Stimulated activated effector memory CD8-positive, alpha-beta T cell treated with anti-CD3 and anti-CD28 coated beads, Interleukin-12 subunit alpha, Interleukin-12 subunit beta, amount 100 ng/mL, for 72 hours (primary cell): Measurements from ENCODE around the gene ALX4.
A peak's percentile ranks its signal among the peaks of the same experiment; 100 is the strongest.

ENCODE experiments used
- ATAC-seq: fragments of 150-1000 bp; cut with Tn5 transposase; 2 replicates; pipeline ENCODE4 v1.10.0; 2021
- DNase-seq, 2 donors: peaks; one replicate each; pipeline ENCODE4 v3.0.0; 2021 to 2022; ENCODE audit warnings: low spot score in 2 of 2
- H3K27ac Mint-ChIP-seq: one replicate; pipeline ENCODE4 v1.8.0; 2022; ENCODE audit warnings: mild to moderate bottlenecking, mixed read lengths
- H3K36me3 Mint-ChIP-seq: one replicate; pipeline ENCODE4 v1.8.0; 2022; ENCODE audit warnings: mild to moderate bottlenecking, mixed read lengths
- H3K4me1 Mint-ChIP-seq: one replicate; pipeline ENCODE4 v1.8.0; 2022; ENCODE audit warnings: mixed read lengths
- H3K4me3 Mint-ChIP-seq: one replicate; pipeline ENCODE4 v1.8.0; 2022; ENCODE audit warnings: mild to moderate bottlenecking, mixed read lengths
- H3K9me3 Mint-ChIP-seq: one replicate; pipeline ENCODE4 v1.8.0; 2022; ENCODE audit warnings: mixed read lengths

ALX4 gene

DNA sequence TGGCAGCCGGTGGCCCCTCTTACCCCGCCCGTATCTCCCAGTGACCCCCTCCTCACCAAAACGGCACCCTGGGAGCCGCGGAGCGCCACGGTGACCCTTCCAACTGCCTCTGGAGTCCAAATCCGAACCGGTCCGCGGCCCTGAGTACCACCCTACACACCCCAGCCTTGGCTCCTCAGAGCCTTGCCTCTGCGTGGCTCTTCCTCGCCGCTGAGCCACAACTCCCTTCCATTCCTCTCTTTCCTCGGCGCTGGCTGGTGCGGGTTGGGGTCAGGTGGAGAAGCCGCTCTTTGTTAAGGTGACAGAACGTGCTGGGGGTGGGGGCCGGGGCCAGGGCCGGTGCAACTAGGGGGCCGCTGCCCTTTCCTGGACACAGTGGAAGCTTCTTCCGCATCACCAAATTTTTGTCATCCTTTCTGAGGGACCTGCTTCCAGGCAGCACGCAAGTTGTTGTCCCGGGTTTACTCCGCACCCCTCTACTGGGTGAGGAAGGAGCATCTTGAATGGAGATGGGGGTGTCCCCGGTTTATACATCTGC, 6.5 kb downstream of the ALX4 start:
- H3K4me1 Mint-ChIP-seq, result peaks cover 36% of the 10 kb centered on the region
- ATAC-seq (no peak), DNase-seq (no peak)
- H3K9me3 Mint-ChIP-seq, result no peaks in the 10 kb centered on the region
- peaks cover 8% of the 10 kb centered on the region for H3K36me3 Mint-ChIP-seq
- H3K4me3 Mint-ChIP-seq, result no peak overlapping the region
- no peak overlapping the region for H3K27ac Mint-ChIP-seq

DNA sequence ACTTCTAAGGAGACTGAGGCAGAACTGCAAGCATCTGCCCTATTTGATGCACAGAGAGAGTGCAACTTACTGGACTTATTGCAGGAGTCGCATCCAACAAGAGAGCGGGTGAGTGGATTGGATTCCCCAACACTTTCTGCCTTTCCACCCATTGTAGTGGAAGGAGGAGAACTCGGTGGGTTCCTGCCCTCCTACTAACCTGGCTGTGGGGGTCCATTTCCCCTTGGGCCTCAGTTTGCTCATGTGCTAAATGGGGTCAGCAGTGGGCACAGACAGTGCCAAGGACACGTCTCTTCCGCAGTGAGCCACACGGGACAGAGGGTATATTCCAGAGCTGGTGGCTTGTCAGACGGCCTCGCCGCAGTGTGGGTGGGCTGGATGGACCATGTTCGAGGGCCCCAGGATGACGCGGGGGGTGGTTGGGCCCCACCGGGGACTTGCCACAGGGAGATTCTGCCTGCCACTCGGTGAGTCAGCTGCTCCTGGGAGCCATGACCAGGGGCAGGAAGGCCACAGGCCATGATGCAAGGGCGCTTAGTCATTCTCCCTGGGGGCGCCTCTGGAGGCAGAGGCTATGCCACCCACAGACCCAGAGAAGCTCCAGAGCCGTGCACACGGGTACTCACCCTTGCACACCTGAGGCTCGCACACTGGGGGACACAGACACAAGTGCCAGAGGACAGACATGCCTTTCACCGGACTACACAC, 8.2 kb downstream of the ALX4 start:
- Mint-ChIP-seq H3K36me3 (peaks cover 8% of the 10 kb centered on the region), H3K9me3 (no peaks in the 10 kb centered on the region), H3K4me1 (peaks cover 33% of the 10 kb centered on the region), H3K4me3 (no peak overlapping the region), H3K27ac (no peak overlapping the region)
- DNase-seq (no peak), ATAC-seq (peak; percentile 55)

DNA sequence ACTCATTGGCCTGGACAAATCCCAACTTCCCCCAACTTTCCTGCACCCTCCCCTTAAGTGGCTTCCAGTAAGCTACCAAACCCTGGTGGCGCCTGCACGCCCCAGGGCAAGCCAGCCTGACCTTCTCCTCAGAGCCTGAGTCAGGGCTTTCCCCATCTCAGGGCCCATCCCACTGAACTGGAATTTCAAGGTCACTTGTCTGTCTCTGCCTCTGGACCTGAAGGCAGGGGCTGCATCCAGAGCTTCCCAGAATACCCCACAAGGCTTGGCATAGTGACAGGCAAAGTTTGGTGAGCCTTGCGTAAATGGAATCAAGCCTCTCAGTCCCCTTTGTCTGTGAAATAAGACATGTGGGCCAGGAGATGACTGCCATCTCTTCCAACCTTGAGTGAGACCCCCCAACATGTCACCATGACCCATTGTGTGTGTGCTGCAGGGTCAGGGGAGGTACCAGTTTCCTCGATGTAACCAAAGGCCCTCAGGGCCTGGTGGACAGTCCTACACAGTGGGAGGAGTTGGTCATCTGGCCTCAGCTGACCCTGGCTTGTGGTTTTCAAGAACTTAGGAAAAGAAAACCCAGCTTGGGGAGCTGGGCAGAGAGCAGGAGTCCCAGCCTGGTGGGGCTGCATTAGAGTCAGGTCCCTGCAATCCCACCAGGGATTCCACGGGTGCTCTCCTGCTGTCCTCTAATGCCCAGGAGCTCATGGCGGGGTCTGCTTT, 8.9 kb downstream of the ALX4 start:
- Mint-ChIP-seq H3K27ac (no peak overlapping the region), H3K36me3 (peaks cover 8% of the 10 kb centered on the region)

DNA sequence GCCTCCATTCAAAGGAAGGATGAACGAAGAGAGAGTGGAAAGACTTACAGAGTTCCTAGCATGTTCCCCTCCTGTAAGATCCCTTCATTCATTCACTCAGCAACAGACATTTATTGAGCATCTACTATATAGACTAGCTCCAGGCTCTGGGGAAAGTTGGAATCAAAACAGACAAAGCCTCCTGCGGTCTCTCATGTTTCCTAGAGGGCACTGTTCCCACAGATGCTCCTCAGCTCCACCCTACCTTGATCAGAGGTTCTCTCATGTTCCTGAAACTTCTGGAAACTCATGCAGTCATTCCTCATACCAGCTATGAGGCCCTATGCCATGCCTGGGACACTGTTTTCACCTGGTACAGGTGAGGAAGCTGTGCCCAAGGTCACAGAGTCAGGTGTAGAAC, 11.1 kb downstream of the ALX4 start:
- no peak overlapping the region for H3K27ac Mint-ChIP-seq
- no peak overlapping the region for H3K4me3 Mint-ChIP-seq
- H3K36me3 Mint-ChIP-seq, result no peaks in the 10 kb centered on the region
- H3K4me1 Mint-ChIP-seq, result peaks cover 6% of the 10 kb centered on the region
- ATAC-seq (no peak), DNase-seq (no peak)
- no peaks in the 10 kb centered on the region for H3K9me3 Mint-ChIP-seq

More for the DNA sequence above, 8.9 kb downstream of the ALX4 start:
- no peak for DNase-seq
- Mint-ChIP-seq H3K9me3 (no peaks in the 10 kb centered on the region), H3K4me3 (no peak overlapping the region), H3K4me1 (peaks cover 27% of the 10 kb centered on the region)
- ATAC-seq, result no peak

DNA sequence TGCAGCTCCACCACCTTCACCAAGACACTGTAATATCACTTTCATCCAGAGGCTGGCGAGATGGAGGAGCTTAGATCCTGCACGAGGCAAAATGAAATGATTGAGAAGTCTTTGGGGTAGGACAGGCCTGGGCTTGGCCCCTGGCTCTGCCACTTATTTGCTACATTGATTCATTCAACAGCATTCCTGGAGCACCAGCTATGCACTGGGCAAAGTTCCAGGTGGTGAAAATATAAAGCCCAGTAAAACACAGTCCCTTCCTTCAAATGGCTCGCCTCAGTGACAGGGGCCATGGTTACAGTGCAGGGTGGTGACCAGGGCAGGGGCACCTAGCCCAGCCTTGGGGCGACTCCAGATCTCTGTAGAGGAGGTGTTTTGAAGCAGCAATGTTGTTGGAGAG, 19.7 kb downstream of the ALX4 start:
- Mint-ChIP-seq H3K9me3 (no peaks in the 10 kb centered on the region), H3K27ac (no peak overlapping the region), H3K4me1 (peaks cover 8% of the 10 kb centered on the region), H3K4me3 (no peak overlapping the region), H3K36me3 (no peaks in the 10 kb centered on the region)
- ATAC-seq (no peak), DNase-seq (no peak)

DNA sequence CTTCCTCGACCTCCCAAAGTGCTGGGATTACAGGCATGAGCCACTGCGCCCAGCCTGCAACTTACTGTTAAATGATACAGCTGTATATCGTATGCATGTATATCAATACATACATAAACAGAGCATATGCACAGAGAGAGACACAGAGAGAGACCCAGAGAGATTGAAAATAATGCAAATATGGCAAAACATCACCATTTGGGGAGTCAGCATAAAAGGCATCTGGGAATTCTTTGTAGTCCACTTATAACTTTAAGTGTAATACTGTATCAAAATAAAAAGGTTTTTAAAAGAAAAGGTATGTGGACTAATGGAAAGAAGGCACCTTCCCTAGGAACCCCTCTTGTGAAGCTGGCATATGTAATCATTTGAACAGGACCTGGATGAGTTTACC, 21.8 kb downstream of the ALX4 start:
- no peaks in the 10 kb centered on the region for H3K36me3 Mint-ChIP-seq
- peaks cover 8% of the 10 kb centered on the region for H3K4me1 Mint-ChIP-seq
- DNase-seq (no peak), ATAC-seq (no peak)
- H3K9me3 Mint-ChIP-seq, result no peaks in the 10 kb centered on the region
- no peak overlapping the region for H3K4me3 Mint-ChIP-seq
- no peak overlapping the region for H3K27ac Mint-ChIP-seq

DNA sequence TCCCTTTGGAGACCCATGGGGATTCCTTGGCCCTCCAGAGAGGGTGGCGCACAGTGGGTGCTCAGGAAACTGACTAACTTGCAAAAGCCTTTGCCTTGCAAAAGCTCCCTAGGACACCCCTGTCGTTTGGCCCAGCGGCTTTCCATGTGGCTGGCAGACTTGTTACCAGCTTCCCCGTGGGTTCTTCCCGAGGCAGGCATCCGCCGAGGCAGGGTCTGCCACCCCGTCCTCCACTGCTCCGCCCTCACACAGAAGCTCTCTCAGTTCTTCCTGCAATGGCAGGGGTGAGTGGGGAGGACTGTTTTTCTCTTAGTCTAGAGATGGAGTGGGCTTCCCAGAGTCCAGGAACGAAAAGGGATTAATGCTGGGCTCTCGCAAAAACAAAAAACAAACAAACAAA, 23.0 kb downstream of the ALX4 start:
- no peak overlapping the region for H3K27ac Mint-ChIP-seq
- H3K9me3 Mint-ChIP-seq, result no peaks in the 10 kb centered on the region
- H3K4me3 Mint-ChIP-seq, result no peak overlapping the region
- H3K36me3 Mint-ChIP-seq, result no peaks in the 10 kb centered on the region
- H3K4me1 Mint-ChIP-seq, result peaks cover 8% of the 10 kb centered on the region
- ATAC-seq, result no peak
- no peak for DNase-seq

DNA sequence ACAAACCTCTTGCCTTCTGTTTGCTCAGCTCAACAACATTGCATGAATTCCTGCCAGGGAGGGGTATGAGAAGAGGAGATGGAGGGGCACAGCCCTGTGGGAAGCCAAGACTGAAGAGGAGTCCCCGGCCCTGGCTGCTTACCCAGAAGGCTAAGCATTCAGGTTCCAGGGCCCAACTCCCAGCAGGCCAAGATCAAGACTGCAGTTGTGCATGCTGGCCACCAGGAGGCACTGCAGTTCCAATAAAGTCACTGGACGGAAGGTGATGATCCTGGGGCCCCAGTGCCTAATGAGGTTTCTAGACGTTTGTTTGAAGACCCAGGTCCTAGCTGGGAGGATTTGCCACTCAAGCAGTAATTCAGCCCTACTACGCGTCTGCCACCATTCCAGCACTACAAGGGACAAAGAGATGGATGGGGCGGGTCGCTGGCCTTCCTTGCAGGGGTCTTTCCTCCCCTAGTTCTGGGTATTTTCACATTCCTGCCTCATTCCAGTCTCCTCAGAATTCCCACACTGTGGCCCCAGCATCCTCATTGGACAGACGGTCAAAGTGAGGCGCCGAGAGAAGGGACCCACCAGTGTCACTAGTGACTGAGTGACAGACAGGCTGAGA, 23.6 kb downstream of the ALX4 start:
- DNase-seq (peak; percentile 49 to 74), ATAC-seq (peak; percentile 70)
- Mint-ChIP-seq H3K4me3 (no peak overlapping the region), H3K4me1 (peaks cover 8% of the 10 kb centered on the region), H3K27ac (peak overlapping the region; percentile 65), H3K9me3 (no peaks in the 10 kb centered on the region), H3K36me3 (no peaks in the 10 kb centered on the region)

DNA sequence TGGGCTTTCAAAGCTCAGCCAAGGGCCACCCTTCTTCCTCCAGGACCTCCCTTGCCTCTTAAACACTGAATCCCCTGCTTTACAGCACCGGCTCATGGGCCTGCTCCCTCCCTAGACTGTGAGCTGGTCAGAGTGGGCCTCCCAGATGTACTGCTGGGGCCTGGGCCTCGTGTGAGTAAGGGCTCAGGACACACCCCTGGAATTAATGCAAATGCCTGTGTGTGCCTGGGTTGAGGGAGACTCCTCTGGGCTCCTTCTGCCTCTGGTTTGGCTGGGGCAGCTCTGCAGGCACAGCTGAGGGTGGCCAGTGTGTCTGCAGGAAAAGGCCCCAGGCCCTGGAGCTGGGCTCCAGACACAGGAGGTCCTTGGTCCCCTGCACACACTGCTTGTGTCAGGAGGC, 24.2 kb downstream of the ALX4 start:
- Mint-ChIP-seq H3K27ac (peak overlapping the region; percentile 65), H3K9me3 (no peaks in the 10 kb centered on the region), H3K4me1 (peaks cover 8% of the 10 kb centered on the region), H3K4me3 (no peak overlapping the region), H3K36me3 (no peaks in the 10 kb centered on the region)
- ATAC-seq (no peak), DNase-seq (no peak)

DNA sequence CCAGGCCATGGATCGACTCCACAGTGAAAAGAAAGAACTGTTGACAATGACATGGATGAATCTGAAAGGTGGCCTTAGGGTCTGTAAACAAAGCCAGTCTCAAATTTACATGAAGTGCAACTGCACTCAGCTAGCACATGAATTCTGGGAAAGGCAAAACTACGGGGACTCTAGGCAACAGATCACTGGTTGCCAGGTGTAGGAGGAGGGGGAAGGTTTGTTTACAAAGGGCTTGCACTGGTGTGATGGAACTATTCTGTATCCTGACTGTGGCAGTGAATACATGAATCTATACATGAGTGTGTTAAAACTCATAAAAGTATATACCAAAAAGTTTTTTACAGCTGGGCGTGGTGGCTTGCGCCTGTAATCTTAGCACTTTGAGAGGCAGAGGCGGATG, 27.3 kb downstream of the ALX4 start:
- no peak overlapping the region for H3K27ac Mint-ChIP-seq

DNA sequence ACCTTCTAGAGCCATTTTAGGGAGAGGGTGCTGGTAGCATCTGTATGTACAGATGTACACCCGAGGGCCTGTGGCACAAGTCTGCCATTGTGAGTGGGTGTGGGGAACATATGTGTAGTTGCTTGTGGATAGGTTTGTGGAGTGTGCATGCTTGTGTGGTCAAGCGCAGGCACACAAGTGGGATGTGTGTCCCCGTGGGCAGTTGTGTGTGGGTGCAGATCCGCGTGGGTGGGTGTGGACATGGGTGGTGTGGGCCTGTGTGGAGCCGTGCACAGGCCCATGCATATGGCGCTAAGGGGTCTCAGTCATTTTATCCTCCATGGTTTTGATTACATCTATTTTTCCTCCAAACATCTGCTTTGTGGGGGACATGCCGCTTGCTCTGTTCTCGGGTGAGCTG, 28.8 kb downstream of the ALX4 start:
- H3K4me1 Mint-ChIP-seq, result peaks cover 3% of the 10 kb centered on the region
- no peaks in the 10 kb centered on the region for H3K9me3 Mint-ChIP-seq
- no peak overlapping the region for H3K4me3 Mint-ChIP-seq
- DNase-seq, result no peak
- H3K36me3 Mint-ChIP-seq, result no peaks in the 10 kb centered on the region
- no peak overlapping the region for H3K27ac Mint-ChIP-seq
- no peak for ATAC-seq

More for the DNA sequence above, 27.3 kb downstream of the ALX4 start:
- Mint-ChIP-seq H3K4me1 (peaks cover 8% of the 10 kb centered on the region), H3K9me3 (no peaks in the 10 kb centered on the region), H3K4me3 (no peak overlapping the region), H3K36me3 (no peaks in the 10 kb centered on the region)
- ATAC-seq (no peak), DNase-seq (no peak)

DNA sequence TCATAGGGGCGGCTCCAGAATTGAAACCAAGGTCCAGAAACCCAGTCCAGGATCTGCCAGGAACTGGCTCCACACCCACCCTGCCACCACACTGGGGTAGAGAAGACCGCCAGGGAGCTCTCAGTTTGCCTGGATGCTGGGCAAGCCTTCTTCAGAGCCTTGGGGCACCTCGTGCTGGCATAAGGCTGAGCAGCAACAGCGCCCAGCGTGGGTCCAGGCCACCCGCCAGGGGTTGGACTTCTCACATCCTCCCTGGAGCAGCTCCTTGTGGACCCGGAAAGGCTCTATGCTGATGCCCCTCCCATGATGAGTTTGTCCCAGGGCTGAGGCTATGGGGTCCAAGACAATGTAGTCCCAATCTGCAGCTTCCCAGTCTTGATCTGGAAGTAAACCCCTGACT, 29.7 kb downstream of the ALX4 start:
- Mint-ChIP-seq H3K4me1 (no peaks in the 10 kb centered on the region), H3K4me3 (no peak overlapping the region), H3K27ac (no peak overlapping the region), H3K9me3 (no peaks in the 10 kb centered on the region), H3K36me3 (no peaks in the 10 kb centered on the region)
- DNase-seq (no peak), ATAC-seq (no peak)

DNA sequence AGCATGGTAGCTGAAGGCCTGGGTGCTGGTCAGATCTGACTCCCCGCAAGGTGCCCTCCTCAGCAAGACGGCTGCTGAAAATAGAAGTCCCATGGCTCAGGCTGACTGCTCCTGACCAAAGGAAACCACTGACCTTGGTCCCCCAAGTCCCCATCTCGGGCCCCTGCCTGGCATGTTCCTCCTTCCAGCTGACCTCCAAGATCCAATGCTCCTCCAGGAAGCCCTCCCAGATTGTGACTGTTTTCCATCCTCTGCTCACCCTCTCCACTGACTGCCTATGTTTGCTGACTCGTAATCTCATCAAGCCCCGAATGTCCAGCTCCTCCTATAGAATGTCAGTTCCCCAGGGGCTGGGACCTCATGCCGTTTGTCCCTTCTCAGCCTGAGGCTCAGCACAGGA, 30.5 kb downstream of the ALX4 start:
- Mint-ChIP-seq H3K36me3 (no peaks in the 10 kb centered on the region), H3K9me3 (no peaks in the 10 kb centered on the region), H3K4me1 (no peaks in the 10 kb centered on the region), H3K4me3 (no peak overlapping the region), H3K27ac (no peak overlapping the region)
- ATAC-seq (no peak), DNase-seq (no peak)

DNA sequence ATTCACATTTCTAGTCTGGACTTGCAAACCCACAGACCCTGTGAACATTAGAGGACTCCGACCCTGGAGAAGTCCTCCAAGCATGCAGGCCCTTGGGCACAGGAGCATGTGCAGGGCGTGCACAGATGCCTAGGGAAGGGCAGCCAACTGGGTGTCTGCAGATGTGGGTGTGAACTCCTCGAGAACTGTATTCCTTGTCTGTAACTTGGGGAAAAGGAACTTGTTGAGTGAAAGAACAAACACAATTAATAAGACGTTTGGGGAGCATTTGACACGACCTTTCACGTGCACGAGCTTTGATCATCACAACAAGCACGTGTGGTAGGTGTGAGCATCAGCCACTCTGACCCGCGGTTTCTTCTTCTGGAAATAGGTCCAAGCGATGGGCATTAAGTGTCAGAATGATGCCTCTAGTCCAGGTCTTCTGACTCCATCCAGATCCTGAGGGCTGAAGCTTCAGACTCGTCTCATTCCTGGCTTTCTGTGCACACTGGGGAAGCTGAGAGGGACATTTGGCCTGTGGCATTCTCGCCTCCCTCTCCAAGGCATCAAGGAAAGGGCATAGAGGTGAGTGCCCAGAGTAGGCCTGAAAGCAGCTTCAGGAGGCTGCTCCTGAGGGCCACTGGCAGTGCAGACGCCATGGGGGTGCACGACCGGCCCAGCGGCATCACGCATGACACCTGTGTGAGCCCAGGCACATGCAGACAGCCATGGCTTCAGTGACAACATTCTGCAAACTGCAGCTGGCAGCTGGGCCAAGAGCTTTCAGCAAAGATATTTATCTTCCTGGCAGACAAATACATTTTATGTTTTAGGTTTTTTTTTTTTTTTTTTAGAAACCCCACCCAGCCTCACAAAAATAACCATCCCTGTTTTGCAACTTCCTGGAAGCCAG, 32.5 kb downstream of the ALX4 start:
- no peak for DNase-seq
- no peaks in the 10 kb centered on the region for H3K36me3 Mint-ChIP-seq
- no peak for ATAC-seq
- H3K27ac Mint-ChIP-seq, result no peak overlapping the region
- no peaks in the 10 kb centered on the region for H3K9me3 Mint-ChIP-seq
- no peaks in the 10 kb centered on the region for H3K4me1 Mint-ChIP-seq
- no peak overlapping the region for H3K4me3 Mint-ChIP-seq

DNA sequence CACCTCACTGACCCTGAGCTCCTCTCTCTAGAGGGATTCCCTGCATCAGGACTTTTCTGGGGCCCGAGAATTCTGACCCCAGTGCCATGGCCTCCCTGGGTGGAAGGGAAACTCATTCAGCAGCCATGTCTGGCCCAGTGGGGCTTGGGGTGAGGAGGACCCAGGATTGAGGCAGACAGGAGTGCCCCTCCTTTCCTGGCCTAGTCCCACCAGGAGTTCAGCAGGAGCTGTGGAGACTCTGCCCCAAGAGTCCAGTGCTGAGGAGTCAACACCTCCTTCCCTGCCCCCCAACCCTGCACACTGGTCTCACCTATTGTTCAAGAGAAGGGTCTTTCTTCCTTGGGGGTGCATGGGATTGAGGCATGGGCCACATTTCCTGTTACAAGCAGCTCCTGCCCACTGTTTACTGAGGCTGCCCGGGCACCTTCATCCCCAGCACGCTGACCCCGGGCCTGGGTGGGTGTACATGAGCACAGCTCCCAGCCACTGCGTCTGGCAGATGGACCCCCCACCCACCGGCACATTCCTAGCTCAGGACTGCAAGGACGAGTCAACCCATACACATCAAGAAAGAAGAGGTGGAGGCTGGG, 33.9 kb downstream of the ALX4 start:
- Mint-ChIP-seq H3K4me3 (no peak overlapping the region), H3K4me1 (no peaks in the 10 kb centered on the region), H3K27ac (no peak overlapping the region), H3K36me3 (no peaks in the 10 kb centered on the region), H3K9me3 (no peaks in the 10 kb centered on the region)
- DNase-seq (no peak), ATAC-seq (no peak)
